Globus pallidus (tissue), 1 donor: ENCODE data around the gene KCNH5.

Experiments used
- DNase-seq: peaks from one replicate; pipeline ENCODE4 v3.0.0-alpha.2; 2015; ENCODE audit warnings: low spot score

Gene KCNH5

GRCh38 chr14:62673014-62673755, 372.1 kb downstream of the KCNH5 start:
- no peak for DNase-seq

DNA sequence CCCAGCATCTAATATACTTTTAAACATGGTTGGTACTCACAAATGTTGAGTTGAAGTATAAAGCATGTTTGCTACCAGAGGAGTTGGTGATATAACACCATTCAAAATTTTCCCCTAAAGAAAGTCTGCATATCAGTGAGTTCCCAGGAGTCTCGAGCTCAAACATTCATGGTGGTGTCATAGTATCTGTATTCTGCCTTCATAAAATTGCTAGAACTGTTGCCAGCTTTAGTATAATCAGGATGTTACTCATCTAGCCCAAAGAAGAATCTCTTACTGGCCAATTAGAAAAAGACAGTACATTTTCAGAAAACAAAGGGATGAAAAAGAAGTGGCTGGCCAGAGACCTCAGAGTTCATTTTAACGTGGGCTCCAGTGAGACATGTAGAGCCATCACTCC, 374.7 kb downstream of the KCNH5 start:
- DNase-seq, result no peak

- no peak for DNase-seq
Measured at GRCh38 chr14:62667421-62667914, 377.8 kb downstream of the KCNH5 start.

GRCh38 chr14:62665286-62665685, 380.0 kb downstream of the KCNH5 start:
- DNase-seq, result no peak

DNA sequence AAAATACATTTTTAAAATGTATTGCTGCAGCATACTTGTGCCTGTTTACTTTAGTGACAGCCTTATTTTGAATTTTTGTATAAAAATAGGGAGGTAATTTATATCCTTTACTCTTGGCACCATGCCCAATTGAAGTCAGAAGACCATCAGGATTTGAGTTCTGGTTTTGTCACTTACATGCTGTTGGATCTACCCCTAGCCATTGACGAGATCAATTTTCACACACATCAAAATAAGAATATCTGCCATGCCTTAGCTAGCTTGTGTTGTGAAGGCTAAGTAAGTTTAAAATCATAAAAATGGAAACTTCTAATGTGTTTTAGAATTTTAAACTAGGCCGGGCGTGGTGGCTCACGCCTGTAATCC, 381.8 kb downstream of the KCNH5 start:
- no peak for DNase-seq

DNA sequence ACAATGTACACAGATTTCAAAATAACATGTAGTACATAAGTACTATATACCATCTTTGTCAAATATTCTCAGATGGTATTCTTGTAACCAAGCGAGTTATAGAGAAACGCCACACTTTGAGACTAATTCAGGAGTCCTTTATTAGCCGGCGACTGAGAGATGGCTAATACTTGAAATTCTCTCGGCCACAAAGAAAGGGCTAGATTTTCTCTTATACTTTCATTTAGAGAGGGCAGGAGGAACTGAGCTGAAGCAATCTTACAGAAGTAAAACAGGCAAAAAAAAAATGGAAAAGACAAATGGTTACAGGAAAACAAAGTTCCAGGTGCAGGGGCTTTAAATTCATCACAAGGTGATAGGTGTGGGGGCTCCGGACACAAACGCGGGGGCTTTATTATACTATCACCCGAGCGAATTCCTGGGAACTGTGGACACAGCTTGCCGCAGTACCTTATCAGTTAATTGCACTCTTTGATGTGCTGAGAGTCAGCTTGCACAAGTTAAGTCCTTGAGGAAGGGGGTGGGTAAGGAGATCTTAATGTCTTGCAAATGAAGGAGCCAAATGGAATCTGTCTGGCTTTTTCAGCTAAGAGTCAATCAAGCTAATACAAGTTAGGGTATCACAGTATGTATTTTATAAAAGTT, 382.3 kb downstream of the KCNH5 start:
- no peak for DNase-seq

- DNase-seq, result no peak
Measured at GRCh38 chr14:62661818-62662217, 383.4 kb downstream of the KCNH5 start.

DNA sequence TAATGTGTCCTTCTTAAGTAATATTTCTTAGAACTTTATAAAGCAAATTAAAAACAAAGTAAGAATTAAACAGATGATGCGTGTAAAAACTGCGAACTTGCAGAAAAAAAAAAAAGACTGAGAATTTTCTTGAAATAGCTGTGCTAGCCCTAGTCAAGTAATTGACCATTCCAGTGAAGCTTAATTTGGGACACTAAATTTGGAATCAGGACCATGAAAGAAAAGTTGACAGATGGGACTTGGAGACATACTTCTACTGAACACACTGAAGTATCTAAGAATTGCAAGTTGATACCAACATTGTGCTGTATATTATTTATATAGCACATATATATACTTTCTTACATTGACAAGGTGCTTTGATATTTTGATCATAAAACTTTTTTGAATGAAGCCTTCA, 386.6 kb downstream of the KCNH5 start:
- no peak for DNase-seq

DNA sequence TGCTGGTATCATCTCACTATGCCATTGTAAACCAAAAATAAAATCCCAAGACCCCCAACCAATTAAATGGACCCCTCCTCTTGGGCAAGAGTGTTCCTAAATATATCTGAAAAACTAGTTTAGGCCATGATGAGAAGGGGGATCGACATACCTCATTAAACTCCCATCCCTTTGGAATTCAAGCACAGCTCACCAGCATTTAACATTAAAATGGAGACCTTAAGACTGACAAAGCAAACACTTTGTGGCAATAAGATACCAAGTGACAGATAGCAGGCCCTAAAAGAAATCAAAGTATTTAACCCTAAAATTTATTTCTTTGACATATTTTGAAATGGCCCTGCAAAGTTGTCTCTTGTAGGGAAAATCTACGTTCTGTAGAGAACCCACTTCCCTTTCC, 387.9 kb downstream of the KCNH5 start:
- no peak for DNase-seq

DNA sequence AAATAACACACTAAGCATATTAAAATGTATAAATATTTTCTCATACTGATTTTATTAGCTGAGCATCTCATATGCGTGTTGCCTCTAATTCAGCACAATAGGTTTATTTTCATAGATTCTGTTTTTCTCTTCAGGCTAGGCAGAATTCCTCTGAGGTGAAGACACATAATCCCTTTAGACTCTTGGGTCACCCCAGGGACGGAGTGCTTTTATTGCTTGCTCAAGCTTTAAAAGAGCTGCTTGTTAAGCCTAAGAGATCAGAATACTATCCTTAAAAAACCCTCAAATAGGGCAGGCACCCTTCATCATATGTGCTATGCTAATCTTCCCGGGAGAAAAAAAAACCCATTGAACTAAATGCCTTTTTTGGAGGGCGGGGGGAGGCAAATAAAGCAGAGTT, 390.1 kb downstream of the KCNH5 start:
- DNase-seq, result no peak

DNA sequence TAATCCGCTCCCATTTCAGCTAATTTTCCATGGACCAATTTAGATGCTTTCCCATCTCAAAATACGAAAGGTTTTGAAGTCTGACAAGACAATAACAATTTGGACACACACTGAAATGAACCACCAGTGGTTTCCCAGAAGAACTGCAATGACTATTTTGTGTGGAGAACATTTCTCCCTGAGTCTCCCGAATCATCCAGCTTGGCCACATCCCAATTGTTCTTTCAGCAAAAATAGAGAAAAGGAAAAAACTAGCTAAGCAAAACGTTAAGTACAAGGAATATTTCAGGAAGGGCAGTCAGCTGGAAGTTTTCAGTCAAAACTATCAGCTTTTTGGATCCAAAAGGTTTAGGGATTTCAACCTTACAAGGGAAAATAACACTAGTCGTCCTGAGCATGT, 390.6 kb downstream of the KCNH5 start:
- peak; percentile 14 for DNase-seq
